ENCODE data around the gene SMIM45.

SMIM45 gene

DNA sequence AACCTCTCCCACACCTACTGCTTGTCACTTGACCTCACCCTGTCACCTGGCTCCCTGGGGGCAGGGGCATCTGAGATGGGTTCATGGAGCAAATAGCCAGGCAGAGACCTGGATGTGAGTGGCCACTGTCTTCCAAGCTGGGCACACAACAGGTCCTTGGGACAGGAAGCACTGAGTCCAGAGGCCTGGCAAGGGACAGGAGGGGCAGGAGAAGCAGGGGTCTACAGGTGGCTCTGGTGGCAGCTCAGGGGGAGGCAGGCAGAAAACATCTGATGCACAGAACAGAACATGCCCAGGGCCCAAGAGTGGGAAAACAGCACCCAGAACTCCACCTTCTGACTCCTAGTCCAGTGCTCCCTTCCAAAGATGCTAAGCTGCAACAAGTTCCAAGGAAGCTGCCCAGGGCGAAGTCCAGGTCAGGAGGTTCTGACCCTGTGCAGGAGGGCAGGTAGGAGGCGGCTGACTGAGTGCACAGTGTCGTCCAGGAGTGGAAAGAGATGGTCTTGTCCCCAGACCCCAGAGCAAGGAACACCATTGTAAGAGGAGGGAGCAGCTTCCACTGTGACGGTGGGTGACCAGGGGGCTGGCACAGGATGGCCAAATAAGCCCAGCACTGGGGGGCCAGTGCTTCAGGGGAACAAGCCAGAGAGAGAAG, 28.9 kb upstream of the SMIM45 start:
- WGBS (ENCODE audit: insufficient coverage), result 93% methylated on average over 4 of the region's 4 CpGs
- no peak overlapping the region for H2AFZ ChIP-seq (ENCODE audit: insufficient read depth, low read depth, low read length, poor library complexity, severe bottlenecking)
- intact Hi-C loops (cut with micrococcal nuclease), result no loop called here
- Mint-ChIP-seq H3K4me3 (no peak overlapping the region), H3K36me3 (peaks cover 0 to 4% of the 10 kb centered on the region in 2 donors), H3K4me1 (peaks cover 39% of the 10 kb centered on the region), H3K9me3 (peaks cover 0 to 14% (median 7%) of the 10 kb centered on the region in 7 donors), H3K27me3 (ENCODE audit: low read depth in 3 of 3) (peaks cover 31 to 44% (median 36%) of the 10 kb centered on the region in 3 donors), H3K27ac (no peak overlapping the region)
- no peaks in the 10 kb centered on the region for H3K36me3 ChIP-seq (replicated peaks in 1 of 2; ENCODE audit: control insufficient read depth in 1 of 2, insufficient read depth in 2 of 2, low read length in 2 of 2)
- peaks cover 35 to 50% of the 10 kb centered on the region in 2 donors for H3K4me1 ChIP-seq (ENCODE audit: control insufficient read depth in 1 of 2, insufficient read depth in 2 of 2, low read length in 2 of 2)
- H4K20me1 ChIP-seq (ENCODE audit: insufficient read depth, low read length), result no peaks in the 10 kb centered on the region
- no peak overlapping the region for H3K4me3 ChIP-seq (replicated peaks in 1 of 3; ENCODE audit: low read depth in 2 of 3, low read length in 3 of 3)
- DNase-seq, result no peak
- no peak overlapping the region for H3K27ac ChIP-seq (ENCODE audit: low read depth in 1 of 2, low read length in 2 of 2)
- no peak overlapping the region for H3K4me2 ChIP-seq (replicated peaks; ENCODE audit: extremely low read depth, low read length, poor library complexity, severe bottlenecking)
- TF ChIP-seq, protein P1, sequence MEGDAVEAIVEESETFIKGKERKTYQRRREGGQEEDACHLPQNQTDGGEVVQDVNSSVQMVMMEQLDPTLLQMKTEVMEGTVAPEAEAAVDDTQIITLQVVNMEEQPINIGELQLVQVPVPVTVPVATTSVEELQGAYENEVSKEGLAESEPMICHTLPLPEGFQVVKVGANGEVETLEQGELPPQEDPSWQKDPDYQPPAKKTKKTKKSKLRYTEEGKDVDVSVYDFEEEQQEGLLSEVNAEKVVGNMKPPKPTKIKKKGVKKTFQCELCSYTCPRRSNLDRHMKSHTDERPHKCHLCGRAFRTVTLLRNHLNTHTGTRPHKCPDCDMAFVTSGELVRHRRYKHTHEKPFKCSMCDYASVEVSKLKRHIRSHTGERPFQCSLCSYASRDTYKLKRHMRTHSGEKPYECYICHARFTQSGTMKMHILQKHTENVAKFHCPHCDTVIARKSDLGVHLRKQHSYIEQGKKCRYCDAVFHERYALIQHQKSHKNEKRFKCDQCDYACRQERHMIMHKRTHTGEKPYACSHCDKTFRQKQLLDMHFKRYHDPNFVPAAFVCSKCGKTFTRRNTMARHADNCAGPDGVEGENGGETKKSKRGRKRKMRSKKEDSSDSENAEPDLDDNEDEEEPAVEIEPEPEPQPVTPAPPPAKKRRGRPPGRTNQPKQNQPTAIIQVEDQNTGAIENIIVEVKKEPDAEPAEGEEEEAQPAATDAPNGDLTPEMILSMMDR (IDR thresholded peaks at IDR 0.05), result no peak
- no peaks in the 10 kb centered on the region for H3K9me3 ChIP-seq (replicated peaks in 1 of 2; ENCODE audit: control insufficient read depth in 1 of 2, insufficient read depth in 1 of 2, low read length in 2 of 2)
- no peaks in the 10 kb centered on the region for H3K79me2 ChIP-seq (ENCODE audit: insufficient read depth, low read length)
- peaks cover 8 to 28% of the 10 kb centered on the region in 2 donors for H3K27me3 ChIP-seq (ENCODE audit: control insufficient read depth in 2 of 2, insufficient read depth in 2 of 2, low read length in 2 of 2)
- no peak overlapping the region for H3K9ac ChIP-seq (ENCODE audit: insufficient read depth, low read length, poor library complexity, severe bottlenecking)

DNA sequence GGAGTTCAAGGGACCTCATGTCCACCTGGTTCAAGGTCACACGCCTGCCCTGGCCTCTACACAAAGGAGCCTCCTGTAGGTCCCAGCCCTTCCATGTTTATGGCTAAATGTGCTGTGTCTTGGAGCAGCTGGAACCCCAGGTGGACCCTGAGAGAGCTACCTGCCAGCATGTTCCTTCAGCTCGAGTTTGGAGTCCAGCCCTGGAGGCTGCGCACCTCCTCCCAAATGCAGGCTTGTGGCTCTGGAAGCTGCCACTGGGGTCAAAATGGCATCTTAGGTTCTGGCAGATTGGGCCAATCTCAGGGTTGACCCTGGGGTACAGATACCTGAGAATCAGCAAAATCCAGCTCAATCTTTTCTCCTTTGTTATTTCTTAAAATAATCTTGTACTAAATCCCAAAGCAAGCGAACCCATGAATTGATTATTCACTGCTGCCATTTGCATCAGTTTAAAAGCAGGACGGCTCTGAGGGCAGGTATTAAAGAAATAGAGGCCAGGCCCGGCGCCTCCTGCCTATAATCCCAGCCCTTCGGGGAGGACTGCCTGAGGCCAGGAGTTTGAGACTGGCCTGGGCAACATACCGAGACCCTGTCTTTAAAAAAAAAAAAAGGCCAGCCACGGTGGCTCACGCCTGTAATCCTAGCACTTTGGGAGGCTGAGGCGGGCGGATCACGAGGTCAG, 28.2 kb upstream of the SMIM45 start:
- Mint-ChIP-seq H3K4me3 (no peak overlapping the region), H3K27ac (peak overlapping the region in 1 of 7 donors; percentile 41), H3K36me3 (peaks cover 0 to 3% of the 10 kb centered on the region in 2 donors), H3K4me1 (peaks cover 33% of the 10 kb centered on the region), H3K9me3 (peaks cover 0 to 14% (median 7%) of the 10 kb centered on the region in 7 donors), H3K27me3 (ENCODE audit: low read depth in 3 of 3) (peaks cover 34 to 51% (median 38%) of the 10 kb centered on the region in 3 donors)
- no peak overlapping the region for H3K4me3 ChIP-seq (replicated peaks in 1 of 3; ENCODE audit: low read depth in 2 of 3, low read length in 3 of 3)
- H3K79me2 ChIP-seq (ENCODE audit: insufficient read depth, low read length), result no peaks in the 10 kb centered on the region
- peaks cover 29 to 44% of the 10 kb centered on the region in 2 donors for H3K4me1 ChIP-seq (ENCODE audit: control insufficient read depth in 1 of 2, insufficient read depth in 2 of 2, low read length in 2 of 2)
- no peaks in the 10 kb centered on the region for H3K36me3 ChIP-seq (replicated peaks in 1 of 2; ENCODE audit: control insufficient read depth in 1 of 2, insufficient read depth in 2 of 2, low read length in 2 of 2)
- H3K4me2 ChIP-seq (replicated peaks; ENCODE audit: extremely low read depth, low read length, poor library complexity, severe bottlenecking), result no peak overlapping the region
- no peak overlapping the region for H3K27ac ChIP-seq (ENCODE audit: low read depth in 1 of 2, low read length in 2 of 2)
- H3K9me3 ChIP-seq (replicated peaks in 1 of 2; ENCODE audit: control insufficient read depth in 1 of 2, insufficient read depth in 1 of 2, low read length in 2 of 2), result no peaks in the 10 kb centered on the region
- TF ChIP-seq, protein P1 (IDR thresholded peaks at IDR 0.05), result no peak
- no peaks in the 10 kb centered on the region for H4K20me1 ChIP-seq (ENCODE audit: insufficient read depth, low read length)
- peaks cover 8 to 30% of the 10 kb centered on the region in 2 donors for H3K27me3 ChIP-seq (ENCODE audit: control insufficient read depth in 2 of 2, insufficient read depth in 2 of 2, low read length in 2 of 2)
- intact Hi-C loops (cut with micrococcal nuclease), result no loop called here
- no peak overlapping the region for H3K9ac ChIP-seq (ENCODE audit: insufficient read depth, low read length, poor library complexity, severe bottlenecking)
- no peak for DNase-seq
- WGBS (ENCODE audit: insufficient coverage), result 93% methylated on average over 7 of the region's 14 CpGs
- H2AFZ ChIP-seq (ENCODE audit: insufficient read depth, low read depth, low read length, poor library complexity, severe bottlenecking), result no peak overlapping the region
